ENCODE results near the gene EPRS1. TPM values are rescaled to one million over a fixed set of nuclear protein-coding genes. Genes with fewer than 3 reads are reported as not detected.

Gene EPRS1
- total and polyA plus RNA-seq, 2 of the 13 experiments (the other 11 are each of a cell fraction or from before 2014, with no cell fraction given), result 86.1 to 124 TPM

- TF ChIP-seq, protein P1, sequence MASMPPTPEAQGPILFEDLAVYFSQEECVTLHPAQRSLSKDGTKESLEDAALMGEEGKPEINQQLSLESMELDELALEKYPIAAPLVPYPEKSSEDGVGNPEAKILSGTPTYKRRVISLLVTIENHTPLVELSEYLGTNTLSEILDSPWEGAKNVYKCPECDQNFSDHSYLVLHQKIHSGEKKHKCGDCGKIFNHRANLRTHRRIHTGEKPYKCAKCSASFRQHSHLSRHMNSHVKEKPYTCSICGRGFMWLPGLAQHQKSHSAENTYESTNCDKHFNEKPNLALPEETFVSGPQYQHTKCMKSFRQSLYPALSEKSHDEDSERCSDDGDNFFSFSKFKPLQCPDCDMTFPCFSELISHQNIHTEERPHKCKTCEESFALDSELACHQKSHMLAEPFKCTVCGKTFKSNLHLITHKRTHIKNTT (CRISPR knock-in tag; IDR thresholded peaks at IDR 0.05), result no peak
- TF ChIP-seq, protein P2, sequence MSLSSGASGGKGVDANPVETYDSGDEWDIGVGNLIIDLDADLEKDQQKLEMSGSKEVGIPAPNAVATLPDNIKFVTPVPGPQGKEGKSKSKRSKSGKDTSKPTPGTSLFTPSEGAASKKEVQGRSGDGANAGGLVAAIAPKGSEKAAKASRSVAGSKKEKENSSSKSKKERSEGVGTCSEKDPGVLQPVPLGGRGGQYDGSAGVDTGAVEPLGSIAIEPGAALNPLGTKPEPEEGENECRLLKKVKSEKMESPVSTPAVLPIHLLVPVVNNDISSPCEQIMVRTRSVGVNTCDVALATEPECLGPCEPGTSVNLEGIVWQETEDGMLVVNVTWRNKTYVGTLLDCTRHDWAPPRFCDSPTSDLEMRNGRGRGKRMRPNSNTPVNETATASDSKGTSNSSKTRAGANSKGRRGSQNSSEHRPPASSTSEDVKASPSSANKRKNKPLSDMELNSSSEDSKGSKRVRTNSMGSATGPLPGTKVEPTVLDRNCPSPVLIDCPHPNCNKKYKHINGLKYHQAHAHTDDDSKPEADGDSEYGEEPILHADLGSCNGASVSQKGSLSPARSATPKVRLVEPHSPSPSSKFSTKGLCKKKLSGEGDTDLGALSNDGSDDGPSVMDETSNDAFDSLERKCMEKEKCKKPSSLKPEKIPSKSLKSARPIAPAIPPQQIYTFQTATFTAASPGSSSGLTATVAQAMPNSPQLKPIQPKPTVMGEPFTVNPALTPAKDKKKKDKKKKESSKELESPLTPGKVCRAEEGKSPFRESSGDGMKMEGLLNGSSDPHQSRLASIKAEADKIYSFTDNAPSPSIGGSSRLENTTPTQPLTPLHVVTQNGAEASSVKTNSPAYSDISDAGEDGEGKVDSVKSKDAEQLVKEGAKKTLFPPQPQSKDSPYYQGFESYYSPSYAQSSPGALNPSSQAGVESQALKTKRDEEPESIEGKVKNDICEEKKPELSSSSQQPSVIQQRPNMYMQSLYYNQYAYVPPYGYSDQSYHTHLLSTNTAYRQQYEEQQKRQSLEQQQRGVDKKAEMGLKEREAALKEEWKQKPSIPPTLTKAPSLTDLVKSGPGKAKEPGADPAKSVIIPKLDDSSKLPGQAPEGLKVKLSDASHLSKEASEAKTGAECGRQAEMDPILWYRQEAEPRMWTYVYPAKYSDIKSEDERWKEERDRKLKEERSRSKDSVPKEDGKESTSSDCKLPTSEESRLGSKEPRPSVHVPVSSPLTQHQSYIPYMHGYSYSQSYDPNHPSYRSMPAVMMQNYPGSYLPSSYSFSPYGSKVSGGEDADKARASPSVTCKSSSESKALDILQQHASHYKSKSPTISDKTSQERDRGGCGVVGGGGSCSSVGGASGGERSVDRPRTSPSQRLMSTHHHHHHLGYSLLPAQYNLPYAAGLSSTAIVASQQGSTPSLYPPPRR (CRISPR knock-in tag; IDR thresholded peaks at IDR 0.05; ENCODE audit: borderline replicate concordance), result no peak
- TF ChIP-seq JUND (CRISPR knock-in tag; IDR thresholded peaks at IDR 0.05) (no peak), ZFP62 (CRISPR knock-in tag; IDR thresholded peaks at IDR 0.05) (no peak), KLF16 (CRISPR knock-in tag; IDR thresholded peaks at IDR 0.05) (no peak), ZNF446 (CRISPR knock-in tag; IDR thresholded peaks at IDR 0.05) (no peak), REXO4 (CRISPR knock-in tag; IDR thresholded peaks at IDR 0.05; ENCODE audit: borderline replicate concordance) (no peak), RFX1 (IDR thresholded peaks at IDR 0.05) (no peak), GATA4 (IDR thresholded peaks at IDR 0.05; ENCODE audit: borderline replicate concordance, low read depth) (no peak), ZNF724P (CRISPR knock-in tag; IDR thresholded peaks at IDR 0.05; ENCODE audit: borderline replicate concordance) (no peak)
- TF ChIP-seq, protein P3, sequence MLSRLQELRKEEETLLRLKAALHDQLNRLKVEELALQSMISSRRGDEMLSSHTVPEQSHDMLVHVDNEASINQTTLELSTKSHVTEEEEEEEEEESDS (CRISPR knock-in tag; IDR thresholded peaks at IDR 0.05; ENCODE audit: borderline replicate concordance), result no peak
Observed at GRCh38 chr1:220067269-220068204, 21.2 kb upstream of the EPRS1 start (continued).
